ENCODE measurements around the gene MAD1L1.

MAD1L1 gene

GRCh38 chr7:1937252-1937605 is 295.5 kb downstream of the MAD1L1 start:
- Histone ChIP-seq H3K4me1 (peaks cover 15% of the 10 kb centered on the region), H3K9me3 (no peaks in the 10 kb centered on the region; the same call in 1 of the 2 replicates), H3K27me3 (no peaks in the 10 kb centered on the region), H3K36me3 (no peaks in the 10 kb centered on the region; the same call in 1 of the 2 replicates), H3K4me3 (ENCODE audit: low read depth, low read length) (no peak overlapping the region)
- TF ChIP-seq CTCF (IDR thresholded peaks at IDR 0.05; ENCODE audit: low read depth, low read length) = no peak
- DNase-seq = no peak

- Histone ChIP-seq H3K4me3 (ENCODE audit: low read depth, low read length) (no peak overlapping the region), H3K36me3 (no peaks in the 10 kb centered on the region; the same call in 1 of the 2 replicates), H3K9me3 (no peaks in the 10 kb centered on the region; the same call in 1 of the 2 replicates), H3K4me1 (peaks cover 15% of the 10 kb centered on the region), H3K27me3 (no peaks in the 10 kb centered on the region)
- no peak for TF ChIP-seq CTCF (IDR thresholded peaks at IDR 0.05; ENCODE audit: low read depth, low read length)
- DNase-seq = no peak
Observed at GRCh38 chr7:1936531-1937251, 296.1 kb downstream of the MAD1L1 start.

GRCh38 chr7:1936006-1936310 is 296.8 kb downstream of the MAD1L1 start:
- peaks cover 15% of the 10 kb centered on the region for H3K4me1 ChIP-seq
- H3K36me3 ChIP-seq = no peaks in the 10 kb centered on the region; the same call in 1 of the 2 replicates
- H3K27me3 ChIP-seq = no peaks in the 10 kb centered on the region
- no peak for DNase-seq
- no peaks in the 10 kb centered on the region; the same call in 1 of the 2 replicates for H3K9me3 ChIP-seq
- no peak for TF ChIP-seq CTCF (IDR thresholded peaks at IDR 0.05; ENCODE audit: low read depth, low read length)
- H3K4me3 ChIP-seq (ENCODE audit: low read depth, low read length) = no peak overlapping the region

- no peak for DNase-seq
- H3K36me3 ChIP-seq = no peaks in the 10 kb centered on the region; the same call in 1 of the 2 replicates
- TF ChIP-seq CTCF (IDR thresholded peaks at IDR 0.05; ENCODE audit: low read depth, low read length) = no peak
- no peak overlapping the region for H3K4me3 ChIP-seq (ENCODE audit: low read depth, low read length)
- H3K27me3 ChIP-seq = no peaks in the 10 kb centered on the region
- H3K9me3 ChIP-seq = no peaks in the 10 kb centered on the region; the same call in 1 of the 2 replicates
- peaks cover 15% of the 10 kb centered on the region for H3K4me1 ChIP-seq
Observed at GRCh38 chr7:1935176-1936005, 297.4 kb downstream of the MAD1L1 start.

GRCh38 chr7:1934756-1935155 is 298.0 kb downstream of the MAD1L1 start:
- peaks cover 15% of the 10 kb centered on the region for H3K4me1 ChIP-seq
- no peaks in the 10 kb centered on the region; the same call in 1 of the 2 replicates for H3K9me3 ChIP-seq
- no peaks in the 10 kb centered on the region; the same call in 1 of the 2 replicates for H3K36me3 ChIP-seq
- TF ChIP-seq CTCF (IDR thresholded peaks at IDR 0.05; ENCODE audit: low read depth, low read length) = no peak
- H3K4me3 ChIP-seq (ENCODE audit: low read depth, low read length) = no peak overlapping the region
- DNase-seq = no peak
- no peaks in the 10 kb centered on the region for H3K27me3 ChIP-seq

- Histone ChIP-seq H3K27me3 (no peaks in the 10 kb centered on the region), H3K36me3 (no peaks in the 10 kb centered on the region; the same call in 1 of the 2 replicates), H3K4me1 (peaks cover 15% of the 10 kb centered on the region), H3K9me3 (no peaks in the 10 kb centered on the region; the same call in 1 of the 2 replicates), H3K4me3 (ENCODE audit: low read depth, low read length) (no peak overlapping the region)
- DNase-seq = no peak
- TF ChIP-seq CTCF (IDR thresholded peaks at IDR 0.05; ENCODE audit: low read depth, low read length) = no peak
Observed at GRCh38 chr7:1934017-1934416, 298.7 kb downstream of the MAD1L1 start.

Data from BE2C (cell line).